ENCODE results near the gene CLEC2L.

Gene CLEC2L

DNA sequence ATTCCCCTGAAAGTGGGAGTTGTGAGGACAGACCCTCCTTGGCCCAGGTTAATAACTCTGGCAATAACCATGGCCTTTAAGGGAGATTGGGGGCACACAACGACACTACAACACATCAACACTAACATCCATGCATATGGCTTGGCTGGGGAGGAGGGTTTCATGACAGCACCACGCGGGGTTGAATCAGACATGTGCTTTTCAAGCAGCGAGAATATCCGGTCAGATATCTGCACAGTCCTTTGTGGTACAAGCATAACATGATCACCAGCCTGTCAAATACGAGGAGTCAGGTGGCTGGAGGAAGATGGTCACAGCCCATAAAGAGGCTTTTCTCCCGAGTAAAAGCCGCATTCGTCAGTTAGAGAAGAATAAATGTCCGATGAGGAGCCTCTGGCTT is 27.0 kb upstream of the CLEC2L start:
- Mint-ChIP-seq H3K4me3 (no peak overlapping the region), H3K36me3 (ENCODE audit: low read depth) (no peaks in the 10 kb centered on the region), H3K27ac (no peak overlapping the region), H3K9me3 (peaks cover 18% of the 10 kb centered on the region), H3K27me3 (peaks cover 20% of the 10 kb centered on the region), H3K4me1 (ENCODE audit: low read depth) (peaks cover 31% of the 10 kb centered on the region)
- intact Hi-C loops (cut with micrococcal nuclease) = no loop called here

DNA sequence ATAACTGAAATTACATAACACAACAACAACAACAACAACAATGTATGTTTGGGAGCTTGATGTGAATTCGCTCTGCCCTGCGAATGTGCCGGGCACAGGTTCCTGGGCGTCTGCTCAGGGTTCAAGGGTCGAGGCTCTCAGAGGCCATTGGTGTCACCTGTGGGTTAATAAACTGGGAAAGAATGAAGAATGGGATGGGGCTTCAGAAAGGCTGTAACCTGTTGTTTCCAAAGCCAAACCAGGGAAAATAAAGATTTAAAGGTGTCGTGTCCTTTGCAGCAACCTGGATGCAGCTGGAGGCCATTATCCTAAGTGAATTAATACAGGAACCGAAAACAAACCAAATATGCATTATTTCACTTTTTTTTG is 22.7 kb upstream of the CLEC2L start:
- H3K9me3 Mint-ChIP-seq = no peaks in the 10 kb centered on the region
- no peak overlapping the region for H3K27ac Mint-ChIP-seq
- no peak overlapping the region for H3K4me3 Mint-ChIP-seq
- peaks cover 24% of the 10 kb centered on the region for H3K27me3 Mint-ChIP-seq
- no peaks in the 10 kb centered on the region for H3K36me3 Mint-ChIP-seq (ENCODE audit: low read depth)
- intact Hi-C loops (cut with micrococcal nuclease) = no loop called here
- peaks cover 15% of the 10 kb centered on the region for H3K4me1 Mint-ChIP-seq (ENCODE audit: low read depth)

- Mint-ChIP-seq H3K36me3 (ENCODE audit: low read depth) (no peaks in the 10 kb centered on the region), H3K4me1 (ENCODE audit: low read depth) (peaks cover 8% of the 10 kb centered on the region), H3K4me3 (no peak overlapping the region), H3K27ac (no peak overlapping the region), H3K27me3 (peaks cover 19% of the 10 kb centered on the region), H3K9me3 (no peaks in the 10 kb centered on the region)
- intact Hi-C loops (cut with micrococcal nuclease) = no loop called here
Observed at GRCh38 chr7:139502226-139502625, 21.3 kb upstream of the CLEC2L start.

- Mint-ChIP-seq H3K36me3 (ENCODE audit: low read depth) (no peaks in the 10 kb centered on the region), H3K27ac (no peak overlapping the region), H3K4me1 (ENCODE audit: low read depth) (no peaks in the 10 kb centered on the region), H3K9me3 (no peaks in the 10 kb centered on the region), H3K27me3 (peaks cover 3% of the 10 kb centered on the region), H3K4me3 (no peak overlapping the region)
- intact Hi-C loops (cut with micrococcal nuclease) = no loop called here
Observed at GRCh38 chr7:139505563-139505962, 17.9 kb upstream of the CLEC2L start.

- H3K27ac Mint-ChIP-seq = no peak overlapping the region
- no peaks in the 10 kb centered on the region for H3K27me3 Mint-ChIP-seq
- intact Hi-C loops (cut with micrococcal nuclease) = no loop called here
- H3K4me1 Mint-ChIP-seq (ENCODE audit: low read depth) = no peaks in the 10 kb centered on the region
- no peaks in the 10 kb centered on the region for H3K9me3 Mint-ChIP-seq
- H3K4me3 Mint-ChIP-seq = no peak overlapping the region
- no peaks in the 10 kb centered on the region for H3K36me3 Mint-ChIP-seq (ENCODE audit: low read depth)
Observed at GRCh38 chr7:139509535-139509934, 13.9 kb upstream of the CLEC2L start.

DNA sequence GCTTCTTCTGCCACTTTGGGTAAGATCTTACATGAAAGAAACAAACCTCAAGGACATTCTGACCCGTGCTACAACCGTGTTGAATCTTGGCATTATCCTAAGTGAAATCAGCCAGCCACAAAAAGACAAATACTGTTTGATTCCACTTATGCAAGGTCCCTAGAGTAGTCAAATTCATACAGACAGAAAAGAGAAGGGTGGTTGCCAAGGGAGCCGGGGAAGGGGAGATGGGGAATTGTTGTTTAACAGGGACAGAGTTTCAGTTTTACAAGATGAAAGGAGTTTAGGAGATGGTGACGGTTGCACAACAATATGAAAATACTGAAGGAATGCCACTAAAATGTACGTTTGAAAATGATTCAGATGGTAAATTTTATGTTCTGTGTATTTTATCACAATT is 12.2 kb upstream of the CLEC2L start:
- no peak overlapping the region for H3K4me3 Mint-ChIP-seq
- no peaks in the 10 kb centered on the region for H3K4me1 Mint-ChIP-seq (ENCODE audit: low read depth)
- H3K36me3 Mint-ChIP-seq (ENCODE audit: low read depth) = no peaks in the 10 kb centered on the region
- no peaks in the 10 kb centered on the region for H3K27me3 Mint-ChIP-seq
- intact Hi-C loops (cut with micrococcal nuclease) = no loop called here
- H3K27ac Mint-ChIP-seq = no peak overlapping the region
- H3K9me3 Mint-ChIP-seq = no peaks in the 10 kb centered on the region

GRCh38 chr7:139515266-139515665 is 8.2 kb upstream of the CLEC2L start:
- Mint-ChIP-seq H3K4me1 (ENCODE audit: low read depth) (no peaks in the 10 kb centered on the region), H3K9me3 (no peaks in the 10 kb centered on the region), H3K27me3 (peaks cover 15% of the 10 kb centered on the region)

GRCh38 chr7:139521439-139521838 is 2.0 kb upstream of the CLEC2L start:
- Mint-ChIP-seq H3K27me3 (peaks cover 66% of the 10 kb centered on the region), H3K36me3 (ENCODE audit: low read depth) (no peaks in the 10 kb centered on the region), H3K4me3 (no peak overlapping the region), H3K9me3 (peaks cover 8% of the 10 kb centered on the region), H3K4me1 (ENCODE audit: low read depth) (peaks cover 9% of the 10 kb centered on the region), H3K27ac (no peak overlapping the region)
- intact Hi-C loops (cut with micrococcal nuclease) = no loop called here

More at GRCh38 chr7:139515266-139515665, 8.2 kb upstream of the CLEC2L start:
- H3K4me3 Mint-ChIP-seq = no peak overlapping the region
- intact Hi-C loops (cut with micrococcal nuclease) = no loop called here
- no peak overlapping the region for H3K27ac Mint-ChIP-seq
- H3K36me3 Mint-ChIP-seq (ENCODE audit: low read depth) = no peaks in the 10 kb centered on the region

GRCh38 chr7:139522830-139523198 is 671 bp upstream of the CLEC2L start:
- H3K27ac Mint-ChIP-seq = no peak overlapping the region
- peaks cover 65% of the 10 kb centered on the region for H3K27me3 Mint-ChIP-seq
- peaks cover 9% of the 10 kb centered on the region for H3K4me1 Mint-ChIP-seq (ENCODE audit: low read depth)
- H3K9me3 Mint-ChIP-seq = peaks cover 8% of the 10 kb centered on the region
- no peak overlapping the region for H3K4me3 Mint-ChIP-seq
- H3K36me3 Mint-ChIP-seq (ENCODE audit: low read depth) = no peaks in the 10 kb centered on the region
- intact Hi-C loops (cut with micrococcal nuclease) = no loop called here

- Mint-ChIP-seq H3K4me1 (ENCODE audit: low read depth) (peaks cover 9% of the 10 kb centered on the region), H3K36me3 (ENCODE audit: low read depth) (no peaks in the 10 kb centered on the region), H3K9me3 (peaks cover 8% of the 10 kb centered on the region), H3K4me3 (no peak overlapping the region), H3K27ac (no peak overlapping the region), H3K27me3 (peaks cover 59% of the 10 kb centered on the region)
- intact Hi-C loops (cut with micrococcal nuclease) = no loop called here
Observed at GRCh38 chr7:139523968-139524815, 707 bp downstream of the CLEC2L start.

GRCh38 chr7:139525239-139525638 is 1.8 kb downstream of the CLEC2L start:
- Mint-ChIP-seq H3K27me3 (peaks cover 57% of the 10 kb centered on the region), H3K36me3 (ENCODE audit: low read depth) (no peaks in the 10 kb centered on the region), H3K27ac (no peak overlapping the region), H3K4me1 (ENCODE audit: low read depth) (peaks cover 9% of the 10 kb centered on the region), H3K9me3 (peaks cover 8% of the 10 kb centered on the region), H3K4me3 (no peak overlapping the region)
- intact Hi-C loops (cut with micrococcal nuclease) = no loop called here

GRCh38 chr7:139525750-139526149 is 2.3 kb downstream of the CLEC2L start:
- intact Hi-C loops (cut with micrococcal nuclease) = no loop called here
- H3K36me3 Mint-ChIP-seq (ENCODE audit: low read depth) = no peaks in the 10 kb centered on the region
- no peak overlapping the region for H3K4me3 Mint-ChIP-seq
- peaks cover 8% of the 10 kb centered on the region for H3K9me3 Mint-ChIP-seq
- H3K27ac Mint-ChIP-seq = no peak overlapping the region
- peaks cover 9% of the 10 kb centered on the region for H3K4me1 Mint-ChIP-seq (ENCODE audit: low read depth)
- peaks cover 52% of the 10 kb centered on the region for H3K27me3 Mint-ChIP-seq

DNA sequence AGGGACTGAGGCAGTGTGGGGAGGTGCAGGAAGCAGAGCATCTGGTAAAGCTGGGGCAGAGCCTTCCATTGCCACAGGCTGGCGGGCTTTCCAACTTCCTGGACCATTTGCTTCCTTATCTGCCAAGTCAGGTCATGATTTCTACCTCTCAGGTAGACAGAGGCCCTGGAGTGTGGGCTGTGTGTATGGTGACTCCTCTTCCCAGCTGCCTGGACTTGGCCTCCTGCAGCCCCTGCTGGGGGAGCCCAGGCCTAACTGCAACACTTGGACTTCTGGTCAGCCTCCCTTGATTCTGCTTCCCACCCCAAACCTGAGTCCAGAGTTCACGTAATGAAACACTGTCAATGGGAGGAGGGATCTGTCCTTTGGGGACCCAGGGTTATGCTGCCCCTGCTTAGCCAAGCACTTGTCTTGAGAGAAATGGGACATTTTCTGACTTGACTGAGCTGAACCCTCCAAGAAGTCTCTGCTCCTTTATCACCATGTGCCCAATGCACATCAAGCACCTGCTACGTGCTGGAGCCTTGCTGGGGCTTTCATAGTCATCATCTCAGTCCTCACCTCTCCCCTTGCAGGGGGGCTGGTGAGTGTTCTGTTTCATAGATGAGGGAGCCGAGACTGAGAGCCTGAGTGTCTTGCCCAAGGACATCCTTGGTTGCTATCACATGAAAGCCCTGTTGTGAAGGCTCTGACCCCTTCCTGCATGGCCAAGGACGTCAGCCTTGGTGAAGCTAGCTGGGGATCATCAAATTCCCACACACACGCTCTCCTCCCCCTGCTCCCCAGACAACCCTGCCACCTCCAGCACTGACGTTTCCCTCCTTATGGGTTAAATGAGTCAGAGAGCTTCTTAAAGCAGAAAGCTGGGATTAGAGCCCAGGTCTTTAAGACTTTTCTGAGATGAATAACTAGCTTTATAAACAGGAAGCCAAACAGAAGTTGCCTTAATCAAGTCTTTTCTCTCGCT is 3.4 kb downstream of the CLEC2L start:
- peaks cover 44% of the 10 kb centered on the region for H3K27me3 Mint-ChIP-seq
- intact Hi-C loops (cut with micrococcal nuclease) = no loop called here
- H3K27ac Mint-ChIP-seq = no peak overlapping the region
- H3K36me3 Mint-ChIP-seq (ENCODE audit: low read depth) = no peaks in the 10 kb centered on the region
- H3K4me3 Mint-ChIP-seq = no peak overlapping the region
- H3K9me3 Mint-ChIP-seq = peaks cover 3% of the 10 kb centered on the region
- H3K4me1 Mint-ChIP-seq (ENCODE audit: low read depth) = peaks cover 9% of the 10 kb centered on the region

DNA sequence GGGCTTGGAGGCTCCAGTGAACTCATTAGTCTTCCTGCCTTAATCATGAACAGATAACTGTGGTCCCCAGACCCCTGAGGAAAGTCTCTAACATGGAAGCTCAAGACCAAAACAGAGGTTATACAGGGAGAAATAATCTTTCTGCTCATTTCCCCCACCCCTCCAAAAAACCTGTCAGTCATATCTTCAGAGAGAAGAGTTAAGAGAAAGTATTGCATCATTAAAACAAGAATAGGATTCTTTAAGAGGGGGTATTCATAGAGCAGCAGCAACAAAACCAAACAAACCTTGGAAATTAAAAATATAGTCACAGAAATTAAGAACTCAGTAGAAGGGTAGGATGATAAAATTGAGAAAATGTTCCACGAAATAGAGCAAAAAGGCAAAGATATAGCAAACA is 7.6 kb downstream of the CLEC2L start:
- H3K36me3 Mint-ChIP-seq (ENCODE audit: low read depth) = no peaks in the 10 kb centered on the region
- H3K27me3 Mint-ChIP-seq = peaks cover 15% of the 10 kb centered on the region
- H3K9me3 Mint-ChIP-seq = no peaks in the 10 kb centered on the region
- H3K27ac Mint-ChIP-seq = no peak overlapping the region
- H3K4me3 Mint-ChIP-seq = no peak overlapping the region
- peaks cover 12% of the 10 kb centered on the region for H3K4me1 Mint-ChIP-seq (ENCODE audit: low read depth)
- intact Hi-C loops (cut with micrococcal nuclease) = no loop called here
